Stimulated activated CD4-positive, alpha-beta T cell treated with anti-CD3 and anti-CD28 coated beads, TNF-alpha, amount 100 ng/mL, for 24 hours (primary cell): ENCODE results near the gene LRP10.
"Not testable (repeated sequence)": the region's sequence is repeated elsewhere in the genome, so short reads cannot be mapped to it uniquely, and the experiment has no call there.

Experiments used
- DNase-seq, 3 experiments: peaks; one replicate each; pipeline ENCODE4 v3.0.0-alpha.2; 2020; ENCODE audit warnings: low read depth in 3 of 3

LRP10 gene

GRCh38 chr14:22887260-22887989 is 15.9 kb downstream of the LRP10 start:
- DNase-seq, result no peak

DNA sequence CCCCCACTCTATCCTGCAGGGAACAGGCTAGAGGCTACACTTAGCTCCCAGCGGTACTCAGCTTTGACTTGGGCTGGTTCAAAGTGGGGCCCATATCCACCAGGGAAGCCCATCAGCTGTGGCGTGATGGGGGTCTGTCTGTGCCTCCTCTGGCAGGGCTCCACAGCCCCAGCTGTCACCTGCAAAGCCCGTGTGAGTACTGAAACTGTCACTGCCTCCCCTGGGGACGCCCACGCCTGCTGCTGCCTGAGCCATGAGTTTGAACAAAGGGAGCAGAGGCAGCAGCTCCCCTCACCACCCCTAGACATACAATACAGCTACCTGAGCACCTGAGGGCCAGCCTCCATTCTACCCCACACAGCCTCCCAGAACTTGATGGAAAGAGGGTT is 16.4 kb downstream of the LRP10 start:
- peak in 1 of 3 experiments; percentile 53 for DNase-seq

GRCh38 chr14:22888662-22889061 is 17.1 kb downstream of the LRP10 start:
- no peak for DNase-seq

- DNase-seq, result no peak
Measured at GRCh38 chr14:22890416-22890815, 18.9 kb downstream of the LRP10 start.

DNA sequence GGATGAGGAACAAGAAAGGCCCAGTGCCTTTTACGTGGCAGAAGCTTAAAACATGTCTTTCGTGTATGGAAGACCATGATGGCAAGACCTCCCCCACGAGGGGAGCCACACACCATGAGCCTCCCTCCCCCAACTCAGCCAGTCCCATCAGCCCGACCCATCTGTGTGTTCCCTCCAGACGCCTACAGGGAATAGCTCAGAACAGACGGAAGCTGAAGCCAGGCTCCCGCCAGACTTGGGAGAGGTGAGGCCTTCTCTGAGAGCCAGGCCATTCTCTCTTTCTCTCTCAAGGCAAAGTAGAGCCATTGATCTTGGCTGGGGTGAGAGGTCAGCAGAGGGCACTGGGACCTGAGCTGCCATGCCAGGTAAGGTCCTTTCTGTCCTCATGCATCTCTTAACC is 20.9 kb downstream of the LRP10 start:
- DNase-seq, result no peak

GRCh38 chr14:22893706-22894105 is 22.2 kb downstream of the LRP10 start:
- no peak for DNase-seq

DNA sequence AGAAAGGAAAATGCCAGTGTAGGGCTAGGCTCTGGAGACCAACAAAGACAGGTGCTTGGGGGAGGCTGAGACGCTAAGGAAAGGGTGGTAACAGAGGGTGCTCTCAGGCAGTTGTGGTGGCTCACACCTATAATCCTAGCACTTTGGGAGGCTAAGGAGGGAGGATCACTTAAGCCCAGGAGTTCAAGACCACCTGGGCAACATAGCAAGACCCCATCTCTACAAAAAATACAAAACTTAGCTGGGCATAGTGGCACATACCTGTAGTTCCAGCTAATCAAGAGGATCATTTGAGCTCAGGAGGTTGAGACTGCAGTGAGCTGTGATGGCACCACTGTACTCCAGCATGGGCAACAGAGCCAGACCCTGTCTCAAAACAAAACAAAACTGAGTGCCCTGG is 23.9 kb downstream of the LRP10 start:
- no peak for DNase-seq

GRCh38 chr14:22896356-22896755 is 24.8 kb downstream of the LRP10 start:
- no peak for DNase-seq

- no peak for DNase-seq
Measured at GRCh38 chr14:22896760-22897159, 25.2 kb downstream of the LRP10 start.

- DNase-seq, result no peak
Measured at GRCh38 chr14:22897357-22897756, 25.8 kb downstream of the LRP10 start.

DNA sequence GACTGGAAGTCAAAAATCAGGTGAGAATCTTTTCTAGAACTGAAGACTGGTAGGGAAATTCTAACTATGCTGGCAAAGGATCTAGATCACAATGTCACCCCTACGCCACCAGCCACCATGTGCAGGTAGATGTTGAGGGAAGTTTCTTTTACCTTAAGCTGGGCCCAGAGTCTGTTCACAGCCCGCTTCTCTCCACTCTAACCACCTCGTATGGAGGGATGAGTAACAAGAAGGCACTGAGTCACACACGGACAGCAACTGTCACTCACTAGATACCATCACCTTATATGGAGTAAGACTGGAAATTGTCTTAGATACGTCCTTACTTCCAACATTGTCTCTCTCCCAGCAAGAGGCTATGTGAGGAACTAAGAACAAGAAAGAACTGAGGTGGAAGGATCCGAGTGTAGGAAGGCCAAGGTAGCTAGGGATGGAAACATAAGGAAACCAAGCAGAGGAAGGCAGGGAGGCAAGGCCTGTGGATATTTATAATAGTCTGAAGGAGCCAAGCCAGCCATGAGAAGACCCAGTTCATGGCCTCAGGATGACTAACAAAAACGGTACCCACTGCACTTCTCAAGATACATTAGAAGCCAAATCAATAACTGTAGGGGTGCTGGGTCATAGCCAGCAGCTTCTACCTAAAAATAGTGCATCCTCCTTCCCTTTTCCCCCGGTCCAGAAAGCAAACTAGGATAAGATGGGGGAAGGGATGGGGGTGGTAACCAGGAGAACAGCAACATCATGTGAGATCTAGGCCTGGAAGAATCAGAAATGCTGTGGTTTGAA is 27.0 kb downstream of the LRP10 start:
- no peak for DNase-seq

GRCh38 chr14:22900081-22900799 is 28.7 kb downstream of the LRP10 start:
- peak in 1 of 3 experiments; percentile 38 for DNase-seq

- DNase-seq, result no peak
Measured at GRCh38 chr14:22901799-22902198, 30.3 kb downstream of the LRP10 start.

DNA sequence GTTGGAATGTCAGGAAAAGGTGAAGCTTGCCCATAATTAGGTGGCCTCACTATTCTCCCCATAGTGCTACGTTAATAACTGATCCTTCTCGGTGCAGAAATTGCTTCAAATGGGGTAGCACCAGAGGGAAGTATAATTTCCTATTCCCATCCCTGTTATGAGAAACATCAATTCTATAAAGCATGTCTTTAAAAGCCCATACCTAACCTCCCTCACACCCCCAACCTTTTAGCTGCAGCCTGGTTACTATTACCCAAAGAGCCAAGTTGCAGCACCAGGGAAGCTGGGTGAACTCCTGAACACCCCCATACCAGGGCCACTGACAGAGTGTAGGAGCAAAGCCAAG is 32.2 kb downstream of the LRP10 start:
- DNase-seq, result no peak

- no peak for DNase-seq
Measured at GRCh38 chr14:22905627-22906026, 34.1 kb downstream of the LRP10 start.

- no peak for DNase-seq
Measured at GRCh38 chr14:22906073-22906472, 34.5 kb downstream of the LRP10 start.

DNA sequence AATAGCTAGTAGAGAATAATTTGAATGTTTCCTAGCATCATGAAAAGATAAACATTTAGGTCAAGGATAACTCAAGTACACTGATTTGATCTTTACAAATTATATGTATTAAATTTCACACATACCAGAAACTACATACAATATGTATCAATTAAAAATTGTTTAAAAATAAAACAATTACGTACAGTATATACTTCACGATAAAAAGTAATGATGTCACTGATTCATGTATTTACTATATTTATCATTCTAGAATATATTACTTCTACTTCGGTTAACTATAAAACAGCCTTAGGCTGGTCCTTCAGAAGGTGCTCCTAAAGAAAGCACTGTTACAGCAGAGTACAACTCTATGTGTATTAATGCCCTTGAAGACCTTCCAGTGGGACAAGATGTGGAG is 35.9 kb downstream of the LRP10 start:
- no peak for DNase-seq

GRCh38 chr14:22908601-22909000 is 37.1 kb downstream of the LRP10 start:
- no peak for DNase-seq

- DNase-seq, result no peak
Measured at GRCh38 chr14:22910916-22911315, 39.4 kb downstream of the LRP10 start.

- DNase-seq, result not testable (repeated sequence)
Measured at GRCh38 chr14:22914836-22915235, 43.3 kb downstream of the LRP10 start.

DNA sequence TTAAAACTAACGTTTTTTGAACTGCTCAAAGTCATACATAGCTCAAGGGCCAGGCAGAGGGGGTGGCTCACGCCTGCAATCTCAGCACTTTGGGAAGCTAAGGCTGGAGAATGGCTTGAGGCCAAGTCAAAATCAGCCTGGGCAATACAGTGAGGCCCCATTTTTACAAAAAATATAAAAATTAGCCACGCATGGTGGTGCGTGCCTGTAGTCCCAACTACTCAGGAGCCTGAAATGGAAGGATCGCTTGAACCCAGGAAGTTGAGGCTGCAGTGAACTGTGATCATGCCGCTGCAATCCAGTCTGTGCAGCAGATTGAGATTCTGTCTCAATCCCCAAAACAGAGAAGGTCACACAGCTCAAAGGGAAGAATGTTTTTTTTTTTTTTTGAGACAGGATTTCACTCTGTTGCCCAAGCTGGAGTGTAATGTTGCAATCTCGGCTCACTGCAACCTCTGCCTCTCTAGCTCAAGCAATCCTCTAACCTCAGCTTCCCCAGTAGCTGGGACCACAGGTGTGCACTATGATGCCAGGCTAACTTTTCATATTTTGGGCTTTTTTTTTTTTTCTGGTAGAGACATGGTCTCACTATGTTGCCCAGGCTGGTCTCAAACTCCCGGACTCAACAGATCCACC is 44.5 kb downstream of the LRP10 start:
- no peak for DNase-seq
